IPS-18c (cell line): Measurements from ENCODE around the gene LYRM2.

ENCODE experiments used
- H3K4me3 ChIP-seq: 2 replicates; pipeline ENCODE4 v1.7.0; 2013; ENCODE audit warnings: low read depth, mild to moderate bottlenecking, low read length, moderate library complexity; ENCODE audit not compliant: insufficient read depth
- H3K9me3 ChIP-seq: one replicate; pipeline ENCODE4 v1.6.1; 2013; ENCODE audit warnings: mild to moderate bottlenecking, low read length, moderate library complexity; ENCODE audit not compliant: control insufficient read depth, insufficient read depth

LYRM2 gene

GRCh38 chr6:89580997-89581666, 57.4 kb downstream of the LYRM2 start:
- Histone ChIP-seq H3K4me3 (no peak overlapping the region), H3K9me3 (no peaks in the 10 kb centered on the region)

GRCh38 chr6:89575562-89575960, 63.0 kb downstream of the LYRM2 start:
- H3K4me3 ChIP-seq = no peak overlapping the region
- H3K9me3 ChIP-seq = no peaks in the 10 kb centered on the region

- H3K9me3 ChIP-seq = no peaks in the 10 kb centered on the region
- H3K4me3 ChIP-seq = no peak overlapping the region
Measured at GRCh38 chr6:89574910-89575561, 63.5 kb downstream of the LYRM2 start.

GRCh38 chr6:89567630-89568390, 70.7 kb downstream of the LYRM2 start:
- H3K9me3 ChIP-seq = no peaks in the 10 kb centered on the region

GRCh38 chr6:89566930-89567629, 71.5 kb downstream of the LYRM2 start:
- Histone ChIP-seq H3K4me3 (no peak overlapping the region), H3K9me3 (no peaks in the 10 kb centered on the region)

More at GRCh38 chr6:89567630-89568390, 70.7 kb downstream of the LYRM2 start:
- H3K4me3 ChIP-seq = no peak overlapping the region

GRCh38 chr6:89566008-89566800, 72.3 kb downstream of the LYRM2 start:
- Histone ChIP-seq H3K9me3 (no peaks in the 10 kb centered on the region), H3K4me3 (no peak overlapping the region)

- Histone ChIP-seq H3K9me3 (no peaks in the 10 kb centered on the region), H3K4me3 (no peak overlapping the region)
Measured at GRCh38 chr6:89564752-89565427, 73.7 kb downstream of the LYRM2 start.

- H3K9me3 ChIP-seq = no peaks in the 10 kb centered on the region
- H3K4me3 ChIP-seq = no peak overlapping the region
Measured at GRCh38 chr6:89563866-89564265, 74.7 kb downstream of the LYRM2 start.

GRCh38 chr6:89562093-89562973, 76.2 kb downstream of the LYRM2 start:
- H3K4me3 ChIP-seq = no peak overlapping the region
- H3K9me3 ChIP-seq = no peaks in the 10 kb centered on the region

GRCh38 chr6:89559487-89559886, 79.1 kb downstream of the LYRM2 start:
- Histone ChIP-seq H3K4me3 (no peak overlapping the region), H3K9me3 (no peaks in the 10 kb centered on the region)

- H3K4me3 ChIP-seq = no peak overlapping the region
- H3K9me3 ChIP-seq = no peaks in the 10 kb centered on the region
Measured at GRCh38 chr6:89555806-89556205, 82.7 kb downstream of the LYRM2 start.

GRCh38 chr6:89555031-89555430, 83.5 kb downstream of the LYRM2 start:
- Histone ChIP-seq H3K4me3 (no peak overlapping the region), H3K9me3 (no peaks in the 10 kb centered on the region)

- Histone ChIP-seq H3K4me3 (no peak overlapping the region), H3K9me3 (no peaks in the 10 kb centered on the region)
Measured at GRCh38 chr6:89554106-89554505, 84.4 kb downstream of the LYRM2 start.

GRCh38 chr6:89553431-89553830, 85.1 kb downstream of the LYRM2 start:
- Histone ChIP-seq H3K4me3 (no peak overlapping the region), H3K9me3 (no peaks in the 10 kb centered on the region)

GRCh38 chr6:89547281-89547680, 91.3 kb downstream of the LYRM2 start:
- no peak overlapping the region for H3K4me3 ChIP-seq
- no peaks in the 10 kb centered on the region for H3K9me3 ChIP-seq

GRCh38 chr6:89542866-89543265, 95.7 kb downstream of the LYRM2 start:
- Histone ChIP-seq H3K9me3 (no peaks in the 10 kb centered on the region), H3K4me3 (no peak overlapping the region)
